NB4 (cell line): ENCODE results near the gene MYCBP2.

Experiments
- CTCF ChIP-seq: IDR thresholded peaks from one replicate; pipeline ENCODE4 v1.5.1; 2012; ENCODE audit warnings: low read depth, low read length
- MYC ChIP-seq: IDR thresholded peaks from 2 replicates; pipeline ENCODE4 v1.6.1; 2011; ENCODE audit warnings: low read depth, low read length
- POLR2A ChIP-seq: IDR thresholded peaks from 2 replicates; pipeline ENCODE4 v1.6.1; 2011; ENCODE audit warnings: mild to moderate bottlenecking; ENCODE audit not compliant: insufficient read length; ENCODE audit errors: extremely low read depth

- TF ChIP-seq POLR2A, result no peak
- TF ChIP-seq CTCF, result no peak
- TF ChIP-seq MYC, result no peak
These were observed 304.6 kb downstream of the MYCBP2 start for GRCh38 chr13:77022341-77022740.
